ENCODE data around the gene TBC1D9.

Gene TBC1D9

DNA sequence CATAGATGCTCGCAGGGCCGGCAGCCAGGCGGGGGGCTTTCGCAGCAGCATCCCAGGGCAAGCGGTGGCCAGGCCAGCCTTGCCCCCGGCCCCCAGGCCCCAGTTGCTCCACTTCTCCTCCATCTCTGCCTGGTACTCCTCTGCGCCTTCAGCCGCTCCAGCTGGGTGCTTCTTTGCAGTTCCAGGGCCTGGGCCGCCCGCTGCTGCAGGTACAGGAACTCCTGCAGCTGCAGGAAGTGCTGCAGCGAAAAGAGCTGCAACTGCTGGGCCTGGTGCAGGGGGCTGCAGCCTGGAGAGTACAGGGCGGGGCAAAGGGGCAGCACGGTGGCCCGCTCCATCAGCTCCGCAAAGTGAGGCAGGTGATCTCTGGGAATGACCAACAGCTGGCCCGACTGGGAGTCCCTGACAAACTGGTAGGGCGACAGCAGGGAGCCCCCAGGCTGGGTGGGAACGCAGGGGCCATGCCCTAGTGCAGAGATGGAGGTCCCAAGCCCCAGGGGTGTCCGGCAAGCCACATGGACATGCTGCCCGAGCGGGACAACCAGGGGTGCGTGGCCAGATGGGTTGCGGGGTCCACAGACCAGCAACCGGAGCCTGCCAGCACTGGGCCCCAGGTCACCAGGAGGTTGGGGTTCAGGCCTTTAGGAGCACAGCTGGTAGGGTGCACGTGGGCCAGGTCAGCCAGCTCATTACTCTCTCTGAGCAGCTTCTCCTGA, 111.6 kb downstream of the TBC1D9 start:
- DNase-seq, result no peak

- DNase-seq, result no peak
These were observed 112.6 kb downstream of the TBC1D9 start for GRCh38 chr4:140643571-140644055.

DNA sequence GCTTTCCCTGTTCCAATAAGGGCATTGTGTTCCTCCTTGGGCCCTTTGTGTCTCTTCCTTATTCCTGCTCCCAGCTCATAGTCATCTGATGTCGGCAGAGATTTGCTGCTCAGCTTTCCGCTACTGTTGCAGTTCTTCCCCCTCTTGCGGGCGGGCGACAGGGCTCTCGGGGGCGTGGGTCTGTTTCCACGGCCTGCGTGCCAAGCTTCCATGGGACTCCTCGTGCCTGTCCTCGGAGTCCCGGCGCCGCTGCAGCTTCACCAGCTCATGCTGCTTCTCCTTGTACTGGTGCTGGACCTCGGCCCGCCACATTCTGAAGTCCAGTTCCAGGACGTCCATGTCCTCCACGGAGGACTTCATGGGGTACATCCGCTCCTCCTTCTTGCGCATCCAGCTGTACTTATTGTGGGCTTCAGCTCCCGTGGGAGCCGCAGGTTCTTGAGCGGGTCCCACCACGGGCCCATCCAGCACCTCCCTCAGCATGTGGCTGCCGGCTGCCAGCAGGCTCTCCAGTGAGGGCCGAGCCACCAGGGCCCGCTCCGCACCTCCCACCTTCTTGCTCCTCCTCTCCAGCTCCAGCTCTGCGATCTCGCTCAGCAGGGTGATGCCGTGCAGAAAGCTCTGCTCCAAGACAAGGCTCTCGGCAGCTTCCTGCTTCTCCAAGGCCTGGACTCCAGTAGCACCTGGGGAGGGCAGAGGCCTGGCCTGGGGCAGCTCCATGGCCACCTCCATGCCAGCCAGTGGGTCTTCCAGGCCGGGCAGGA, 113.3 kb downstream of the TBC1D9 start:
- DNase-seq, result no peak

GRCh38 chr4:140641789-140642439, 114.3 kb downstream of the TBC1D9 start:
- DNase-seq, result no peak

DNA sequence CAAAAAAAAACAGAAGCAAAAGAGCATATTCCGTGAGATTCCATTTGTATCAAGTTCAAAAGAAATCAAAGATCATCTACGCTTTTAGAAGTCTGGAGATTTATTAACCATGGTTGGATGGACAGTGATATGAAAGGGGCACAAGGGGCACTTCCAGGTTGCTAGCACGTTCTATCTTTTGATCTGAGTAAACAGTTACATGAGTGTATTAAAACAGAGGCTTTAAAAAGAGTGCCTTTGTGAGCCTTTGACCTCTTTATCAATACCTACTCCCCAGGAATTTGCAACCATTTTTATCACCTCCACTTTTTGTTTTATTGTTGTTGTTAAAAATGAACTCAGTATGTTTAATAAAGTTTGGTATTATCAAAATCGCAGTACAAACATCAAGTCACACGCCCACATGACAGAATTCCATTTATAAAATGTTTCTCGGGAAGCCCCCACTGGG, 115.1 kb downstream of the TBC1D9 start:
- DNase-seq, result no peak

GRCh38 chr4:140640150-140640748, 115.9 kb downstream of the TBC1D9 start:
- DNase-seq, result no peak

GRCh38 chr4:140639066-140639465, 117.1 kb downstream of the TBC1D9 start:
- no peak for DNase-seq

DNA sequence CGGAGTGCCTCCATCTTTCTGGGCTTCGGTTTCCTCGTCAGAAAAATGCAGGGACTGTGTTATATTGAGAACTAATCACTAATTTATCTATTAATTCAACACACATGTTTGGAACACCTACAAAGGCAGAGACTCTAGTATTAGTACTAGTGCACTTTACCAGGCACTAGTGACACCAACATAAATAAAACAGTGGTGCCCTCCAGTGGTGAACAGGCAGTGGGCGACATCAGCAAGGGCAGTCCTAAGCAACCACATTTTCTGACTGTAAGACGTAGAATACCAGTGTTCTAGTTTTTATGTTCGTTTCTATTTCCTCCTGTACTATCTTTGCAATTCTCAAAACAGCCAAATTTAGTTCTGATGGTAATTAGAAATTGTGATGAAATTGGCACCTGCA, 118.3 kb downstream of the TBC1D9 start:
- DNase-seq, result no peak

- no peak for DNase-seq
These were observed 120.6 kb downstream of the TBC1D9 start for GRCh38 chr4:140635606-140636005.

GRCh38 chr4:140633951-140634350, 122.2 kb downstream of the TBC1D9 start:
- no peak for DNase-seq

DNA sequence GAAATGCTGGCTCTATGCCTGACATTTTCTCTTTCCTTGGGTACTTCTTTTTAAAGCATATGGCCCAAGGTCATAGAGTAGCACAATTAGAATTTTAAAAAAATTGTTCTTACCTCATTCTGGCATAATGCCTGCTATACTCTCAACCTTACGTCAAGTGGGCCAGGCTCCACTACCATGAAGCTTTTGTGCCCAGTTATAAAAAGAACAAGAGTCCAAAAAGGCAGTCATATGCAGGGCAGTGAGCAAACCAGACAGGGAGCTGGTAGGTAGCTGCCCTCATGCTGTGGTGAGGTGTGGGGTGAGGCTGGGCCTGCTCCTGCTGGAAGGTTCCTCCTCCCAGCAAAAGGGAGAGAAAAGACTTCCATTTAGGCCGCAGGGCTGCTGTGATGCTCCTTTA, 123.1 kb downstream of the TBC1D9 start:
- DNase-seq, result no peak

- no peak for DNase-seq
These were observed 125.9 kb downstream of the TBC1D9 start for GRCh38 chr4:140630246-140630645.

DNA sequence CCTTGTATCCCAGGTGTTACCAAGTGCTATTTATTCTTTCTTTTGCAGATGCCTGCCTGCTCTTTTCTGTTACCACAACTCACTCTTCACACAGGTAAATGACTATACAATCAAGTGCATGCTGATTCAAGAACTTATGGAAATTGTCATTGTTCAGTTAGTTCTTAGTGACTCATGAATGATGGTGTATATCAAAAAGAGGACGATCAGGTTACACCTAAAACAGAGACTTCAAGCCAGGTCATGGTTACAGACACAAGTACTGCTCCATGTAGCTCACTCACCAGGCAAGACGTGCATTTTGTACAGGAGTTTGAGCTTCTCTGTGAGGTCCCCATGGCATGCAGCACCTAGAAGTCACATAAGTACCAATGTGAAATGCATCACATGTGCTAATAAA, 128.2 kb downstream of the TBC1D9 start:
- DNase-seq, result no peak

GRCh38 chr4:140626661-140627376, 129.4 kb downstream of the TBC1D9 start:
- no peak for DNase-seq

GRCh38 chr4:140622333-140622958, 133.7 kb downstream of the TBC1D9 start:
- no peak for DNase-seq

DNA sequence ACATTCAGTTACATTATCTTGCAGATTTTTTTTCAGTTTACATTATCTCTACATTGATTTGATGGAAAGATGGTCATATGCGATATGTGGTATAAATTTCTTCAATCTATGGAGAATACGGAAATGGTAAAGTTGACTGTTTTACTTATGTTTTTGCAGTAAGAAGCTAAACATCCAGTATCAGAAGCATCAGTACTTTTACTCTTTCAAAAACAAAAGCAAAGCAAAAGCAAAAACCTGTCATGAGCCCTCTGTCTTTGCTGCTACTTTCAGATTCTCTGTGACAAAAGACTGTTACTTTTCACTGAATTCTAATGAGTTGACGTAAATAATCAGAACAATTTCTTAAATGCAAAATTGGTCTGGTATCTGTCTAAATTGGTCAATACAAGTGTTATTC, 135.0 kb downstream of the TBC1D9 start:
- DNase-seq, result no peak

GRCh38 chr4:140617499-140618248, 138.5 kb downstream of the TBC1D9 start:
- DNase-seq, result no peak

GRCh38 chr4:140615451-140615850, 140.7 kb downstream of the TBC1D9 start:
- no peak for DNase-seq

- DNase-seq, result no peak
These were observed 143.8 kb downstream of the TBC1D9 start for GRCh38 chr4:140612357-140612756.

DNA sequence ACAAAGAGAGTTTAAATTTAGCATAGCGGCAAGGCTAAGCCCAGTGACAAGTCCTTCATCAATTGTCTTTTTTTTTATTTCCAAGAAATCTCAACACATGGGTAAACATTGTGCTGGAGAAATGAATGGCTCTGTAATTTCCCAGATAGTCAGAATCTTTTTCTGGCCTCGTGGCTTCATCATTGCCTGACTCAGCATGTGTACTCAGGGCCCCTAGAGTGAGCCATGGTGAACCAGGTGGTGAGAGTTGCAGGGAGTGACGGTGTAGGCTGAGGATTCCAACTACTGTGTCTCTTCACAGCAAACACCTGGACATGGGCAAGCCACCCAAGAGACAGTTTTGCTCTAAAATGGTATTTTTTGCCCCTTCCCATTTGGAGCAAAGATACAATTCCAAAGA, 144.3 kb downstream of the TBC1D9 start:
- DNase-seq, result no peak

Measured in effector CD4-positive, alpha-beta T cell (primary cell).